ENCODE data around the gene ABHD16B.
"Not testable (repeated sequence)": the region's sequence is repeated elsewhere in the genome, so short reads cannot be mapped to it uniquely, and the experiment has no call there.

Gene ABHD16B

DNA sequence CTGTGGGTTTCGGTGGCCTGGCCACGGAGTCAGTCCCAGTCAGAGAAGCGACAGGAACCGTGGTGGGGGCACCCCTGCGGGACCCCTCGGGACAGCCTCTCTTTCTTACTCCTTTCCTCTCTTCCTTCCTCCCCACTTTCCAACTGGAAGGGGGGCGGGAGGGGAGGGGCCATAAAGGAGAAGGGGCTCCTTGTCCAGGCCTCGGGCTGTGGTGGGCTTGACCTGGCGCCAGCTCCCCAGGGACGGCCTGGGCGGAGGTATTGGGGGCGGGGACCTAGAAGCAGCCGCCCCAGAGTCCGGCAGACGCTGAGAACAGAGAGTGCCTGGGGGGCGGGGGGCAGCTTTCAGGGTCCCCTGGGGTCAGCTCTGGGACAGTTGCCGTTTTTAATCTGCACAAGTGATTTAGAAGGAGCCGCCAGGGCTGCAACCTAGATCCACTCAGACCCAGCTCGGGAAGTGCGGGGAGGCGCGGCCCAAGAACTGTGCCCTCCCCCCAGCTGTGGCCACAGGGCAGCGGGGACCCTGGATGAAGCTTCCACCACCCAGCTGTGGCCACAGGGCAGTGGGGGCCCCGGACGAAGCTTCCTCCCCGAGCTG lies 6.4 kb upstream of the ABHD16B start:
- no peak overlapping the region for H3K4me3 ChIP-seq (ENCODE audit: low read depth, low read length)

DNA sequence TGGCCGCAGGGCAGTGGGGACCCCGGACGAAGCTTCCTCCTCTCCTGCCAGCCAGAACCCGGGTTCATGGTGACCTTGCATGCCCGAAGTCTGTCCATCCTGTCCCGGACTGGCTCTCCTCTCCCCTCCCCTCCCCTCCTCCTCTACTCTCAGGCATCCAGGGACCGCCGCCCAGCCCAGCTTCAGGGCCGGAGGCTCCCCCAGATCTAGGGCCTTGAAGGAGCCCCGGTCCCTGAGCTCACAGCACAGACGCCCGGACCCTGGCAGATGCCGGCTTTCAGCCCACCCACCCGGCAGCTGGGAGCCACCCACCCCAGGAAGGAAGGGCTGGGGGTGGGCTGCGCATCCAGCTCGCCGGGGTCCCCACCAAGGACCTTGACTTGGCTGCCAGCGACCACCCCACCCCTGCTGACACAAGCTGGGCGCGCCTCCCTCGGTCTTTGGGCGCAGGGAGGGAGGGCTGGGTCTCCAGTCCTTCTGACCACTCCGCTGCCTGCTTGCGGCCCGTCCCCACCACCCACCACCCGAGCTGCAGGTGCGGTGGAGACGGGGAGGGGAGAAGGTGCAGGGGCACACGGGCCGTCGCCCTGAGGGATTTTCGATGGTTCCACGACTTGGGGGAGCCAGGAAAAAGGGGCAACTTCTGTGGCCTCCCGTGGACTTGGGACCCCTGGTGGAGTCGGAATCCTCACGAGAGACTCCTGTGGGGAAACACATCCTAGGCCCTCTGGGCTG lies 5.8 kb upstream of the ABHD16B start:
- no peak overlapping the region for H3K4me3 ChIP-seq (ENCODE audit: low read depth, low read length)

DNA sequence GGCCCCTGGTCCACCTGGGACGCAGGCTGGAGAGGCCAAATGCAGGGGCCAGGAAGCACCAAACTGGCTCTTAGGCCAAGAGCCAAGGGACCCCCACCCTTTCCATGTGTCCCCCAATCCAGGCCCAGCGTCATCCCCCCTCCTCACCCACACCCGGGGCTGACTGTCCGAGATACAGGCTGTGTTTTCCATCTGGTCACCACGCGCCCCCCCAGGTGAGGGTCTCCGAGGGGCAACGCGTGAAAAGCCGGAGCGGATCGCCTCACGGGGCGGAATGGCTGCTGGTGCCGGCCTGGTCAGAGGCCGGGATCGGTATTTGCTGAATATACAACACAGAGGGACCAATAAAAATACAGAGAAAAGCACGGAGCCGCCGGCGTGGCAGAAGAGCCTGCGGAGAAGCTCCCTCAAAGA lies 5.2 kb upstream of the ABHD16B start:
- no peak overlapping the region for H3K4me3 ChIP-seq (ENCODE audit: low read depth, low read length)

DNA sequence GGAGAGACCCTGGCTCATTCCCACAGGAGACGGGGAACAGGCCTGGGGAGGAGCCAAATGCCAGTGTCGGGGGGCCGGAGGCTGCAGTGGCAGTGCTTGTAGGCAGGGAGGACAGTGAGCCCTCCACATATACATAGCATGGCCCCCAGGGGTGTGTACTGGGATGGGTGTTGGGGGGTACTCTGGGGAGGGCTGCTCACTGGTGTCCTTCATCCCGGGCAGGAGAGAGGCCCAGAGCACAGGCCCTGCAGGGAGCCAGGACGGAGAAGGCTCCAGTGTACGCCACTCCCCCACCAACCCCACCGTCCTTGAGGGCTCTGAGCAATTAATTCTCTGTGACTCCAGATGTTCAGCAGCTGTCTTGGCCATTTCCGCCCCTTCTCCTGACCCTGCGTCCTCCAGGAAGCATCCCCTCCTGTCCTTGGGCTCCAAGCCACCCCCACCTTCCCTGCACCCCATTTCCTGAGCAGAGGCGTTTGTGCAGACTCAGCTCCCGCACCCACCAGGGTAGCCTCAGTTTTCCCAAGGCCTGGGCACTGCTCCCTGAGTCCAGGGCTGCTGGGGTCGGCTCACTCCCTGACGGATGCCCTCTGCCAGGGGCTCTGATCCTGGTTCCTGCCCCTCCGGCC lies 3.4 kb upstream of the ABHD16B start:
- no peak overlapping the region for H3K4me3 ChIP-seq (ENCODE audit: low read depth, low read length)

DNA sequence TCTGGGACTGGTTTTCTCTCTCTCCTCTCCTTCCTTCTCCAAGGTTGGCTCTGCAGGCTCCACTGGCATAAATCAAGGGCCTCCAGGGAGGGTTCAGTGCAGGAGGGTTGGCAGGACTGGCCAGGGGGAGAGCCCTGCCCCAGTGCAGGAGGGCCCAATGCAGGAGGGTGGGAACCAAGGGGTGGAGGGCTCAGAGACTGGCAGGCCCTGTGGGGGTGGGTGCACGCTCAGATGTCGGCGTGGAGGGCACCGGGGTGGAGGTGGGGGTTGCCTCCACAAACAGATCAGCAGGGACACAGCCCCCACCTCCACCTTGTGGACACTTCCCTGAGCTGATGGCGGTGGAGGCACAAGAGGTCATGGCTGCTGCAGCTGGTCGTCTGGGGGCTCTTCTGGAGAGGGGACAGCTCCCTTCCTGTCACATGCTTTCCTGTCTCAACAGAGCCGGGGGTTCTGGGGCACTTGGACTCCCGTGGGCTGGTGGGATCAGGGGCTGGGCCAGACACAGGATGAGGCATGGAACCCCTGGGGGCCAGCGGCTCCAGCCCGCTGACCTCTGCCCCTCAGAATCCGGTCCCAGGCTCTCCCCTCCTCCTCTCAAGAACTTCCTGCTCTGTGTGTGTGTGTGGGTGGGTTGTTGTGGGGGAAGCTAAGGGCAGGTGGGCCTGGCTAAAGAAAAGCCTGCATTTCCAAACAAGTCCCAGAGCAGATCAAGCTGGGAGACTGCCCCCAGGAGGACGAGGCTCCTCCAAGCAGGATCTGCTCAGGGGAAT lies 2.7 kb upstream of the ABHD16B start:
- no peak overlapping the region for H3K4me3 ChIP-seq (ENCODE audit: low read depth, low read length)

DNA sequence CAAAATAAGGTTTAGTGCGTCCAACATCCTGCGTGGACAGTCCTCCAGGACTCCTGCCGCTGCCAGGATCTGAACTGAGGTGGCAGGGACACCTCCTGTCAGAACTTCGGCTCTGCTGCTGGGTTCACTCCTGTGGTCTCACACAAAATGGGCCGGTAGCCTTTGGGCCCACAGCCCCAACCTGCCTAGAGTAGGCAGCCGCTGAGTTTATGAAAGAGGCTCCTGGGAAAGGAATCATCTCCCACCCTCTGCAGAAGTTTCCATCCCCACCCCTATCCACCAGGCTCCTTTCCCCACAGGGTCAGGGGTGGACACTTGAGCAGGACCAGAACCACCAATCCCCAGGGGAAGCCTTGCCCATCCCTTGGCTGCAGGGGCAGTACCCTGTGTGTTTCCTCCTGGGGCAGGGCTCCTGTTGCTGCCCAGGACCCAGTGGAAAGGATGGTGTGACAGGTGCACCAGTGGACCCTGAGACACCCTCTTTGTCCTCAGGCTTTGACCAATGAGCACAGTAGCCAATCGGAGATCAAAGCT lies 2.1 kb upstream of the ABHD16B start:
- H3K4me3 ChIP-seq (ENCODE audit: low read depth, low read length): no peak overlapping the region

DNA sequence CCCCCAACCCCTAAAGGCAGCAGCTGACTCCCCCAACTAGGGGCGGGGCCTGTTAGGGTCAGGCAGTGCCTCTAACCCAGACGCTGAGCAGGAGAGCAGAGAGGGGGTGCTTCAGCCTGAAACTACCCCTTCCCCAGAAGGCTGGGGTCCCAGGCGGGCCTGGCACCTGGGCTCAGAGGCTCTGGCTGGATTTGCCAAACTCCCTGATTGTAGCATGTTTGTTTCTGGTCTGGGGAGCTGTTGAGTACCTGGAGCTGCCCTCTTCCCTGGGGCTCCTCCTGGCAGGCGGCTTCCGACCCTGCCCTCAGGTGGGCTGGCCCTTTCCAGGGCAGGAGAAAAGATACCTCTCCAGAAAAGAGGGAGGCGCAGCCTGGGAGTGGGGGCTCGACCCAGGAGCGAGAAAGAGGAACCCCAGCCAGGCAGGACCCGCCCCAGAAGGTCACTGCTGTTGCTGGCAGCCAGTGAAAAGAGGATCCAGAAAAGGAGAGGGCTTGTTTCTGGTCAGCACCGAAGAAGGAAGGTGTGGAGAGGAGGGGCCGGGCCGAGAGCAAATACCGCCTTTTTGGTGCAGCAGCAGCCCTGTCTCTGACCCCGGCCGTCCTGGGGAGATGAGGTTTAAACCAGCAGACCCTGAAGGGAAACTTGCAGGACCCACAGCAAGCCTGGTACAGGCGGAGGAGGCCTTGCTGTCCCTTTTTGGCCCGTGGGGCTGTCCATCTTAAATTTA lies 810 bp upstream of the ABHD16B start:
- no peak overlapping the region for H3K4me3 ChIP-seq (ENCODE audit: low read depth, low read length)

DNA sequence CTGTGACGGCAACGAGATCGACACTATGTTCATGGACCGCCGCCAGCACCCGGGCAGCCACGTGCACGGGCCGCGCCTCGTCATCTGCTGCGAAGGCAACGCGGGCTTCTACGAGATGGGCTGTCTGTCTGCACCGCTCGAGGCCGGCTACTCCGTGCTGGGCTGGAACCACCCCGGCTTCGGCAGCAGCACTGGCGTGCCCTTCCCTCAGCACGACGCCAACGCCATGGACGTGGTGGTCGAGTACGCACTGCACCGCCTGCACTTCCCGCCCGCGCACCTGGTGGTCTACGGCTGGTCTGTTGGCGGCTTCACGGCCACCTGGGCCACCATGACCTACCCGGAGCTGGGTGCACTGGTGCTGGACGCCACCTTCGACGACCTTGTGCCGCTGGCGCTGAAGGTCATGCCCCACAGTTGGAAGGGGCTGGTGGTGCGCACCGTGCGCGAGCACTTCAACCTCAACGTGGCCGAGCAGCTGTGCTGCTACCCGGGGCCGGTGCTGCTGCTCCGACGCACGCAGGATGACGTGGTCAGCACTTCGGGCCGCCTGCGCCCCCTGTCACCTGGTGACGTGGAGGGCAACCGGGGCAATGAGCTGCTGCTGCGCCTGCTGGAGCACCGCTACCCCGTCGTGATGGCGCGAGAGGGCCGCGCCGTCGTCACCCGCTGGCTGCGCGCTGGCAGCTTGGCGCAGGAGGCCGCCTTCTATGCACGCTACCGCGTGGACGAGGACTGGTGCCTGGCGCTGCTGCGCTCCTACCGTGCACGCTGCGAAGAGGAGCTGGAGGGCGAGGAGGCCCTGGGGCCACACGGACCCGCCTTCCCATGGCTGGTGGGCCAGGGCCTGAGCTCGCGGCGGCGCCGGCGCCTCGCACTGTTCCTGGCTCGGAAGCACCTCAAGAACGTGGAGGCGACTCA lies 943 bp downstream of the ABHD16B start:
- no peak overlapping the region for H3K4me3 ChIP-seq (ENCODE audit: low read depth, low read length)

DNA sequence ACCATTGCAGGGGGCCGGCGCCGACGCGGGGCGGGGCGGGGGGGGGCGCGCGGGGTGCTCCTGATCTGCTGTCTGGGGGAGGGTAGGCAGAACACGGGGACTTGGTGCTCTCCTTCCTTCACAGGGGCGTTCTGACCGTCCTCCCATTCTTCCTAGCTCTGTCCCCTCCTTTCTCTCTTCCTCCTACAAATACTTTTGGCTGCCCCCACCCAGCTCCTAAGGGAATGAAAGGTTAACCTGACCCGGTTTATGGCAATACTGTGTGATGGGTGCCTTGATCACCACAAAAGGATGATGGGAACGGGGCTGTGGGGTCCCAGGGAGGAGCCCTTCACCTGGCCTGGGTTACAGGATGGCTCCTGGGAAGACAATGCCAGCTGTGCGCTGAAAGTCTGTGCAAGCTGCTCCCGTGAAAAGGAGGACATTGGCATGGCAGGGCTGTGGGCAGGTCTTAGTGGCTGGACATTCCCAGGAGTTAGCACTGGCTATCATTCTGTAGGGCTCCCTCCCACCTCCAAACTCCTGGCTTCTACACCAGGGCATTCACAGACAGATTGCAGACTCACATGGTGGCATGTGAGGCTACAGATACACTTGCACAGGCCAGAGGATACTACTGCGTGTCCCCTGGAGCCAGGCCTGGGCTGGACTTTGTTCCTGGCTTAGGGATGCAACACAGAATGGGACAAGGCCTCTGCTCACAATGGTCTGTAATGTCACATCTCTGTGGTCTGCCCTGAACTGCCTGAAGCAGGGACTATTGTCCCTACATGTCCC lies 1.9 kb downstream of the ABHD16B start:
- no peak overlapping the region for H3K4me3 ChIP-seq (ENCODE audit: low read depth, low read length)

DNA sequence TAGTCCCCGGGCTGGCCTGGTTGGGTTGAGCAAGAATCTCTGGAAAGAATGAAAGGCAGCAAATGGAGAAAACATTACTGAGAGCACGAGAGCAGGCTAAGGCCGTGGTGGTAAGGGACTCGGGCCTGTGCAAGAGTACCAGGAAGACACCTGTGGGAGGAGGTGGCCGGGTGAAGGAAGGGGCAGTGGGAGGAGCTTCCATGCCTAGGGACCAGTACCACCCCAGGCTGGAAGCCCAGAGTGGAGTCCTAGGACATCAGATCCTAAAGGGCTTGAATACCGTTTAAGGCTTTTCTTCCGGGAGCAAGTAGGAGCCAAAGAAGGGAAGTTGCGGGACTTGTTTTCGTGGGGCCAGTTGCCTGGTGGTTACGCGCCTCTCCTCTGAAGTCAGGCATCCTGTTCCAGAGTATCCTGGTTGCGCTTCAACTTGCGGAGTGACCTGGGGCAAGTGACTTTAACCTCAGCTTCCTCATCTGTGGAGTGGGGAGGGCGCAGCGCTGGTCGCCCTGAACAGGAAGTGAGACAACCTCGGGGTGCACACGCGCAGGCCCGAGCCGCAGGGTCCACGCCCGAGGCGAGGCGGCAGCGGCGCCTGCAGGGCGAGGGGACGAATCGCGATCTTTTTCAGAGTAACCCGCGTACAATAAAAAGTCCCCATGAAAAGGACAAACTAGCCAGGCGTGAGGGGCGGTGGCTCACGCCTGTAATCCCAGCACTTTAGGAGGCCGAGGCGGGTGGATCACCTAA lies 2.7 kb downstream of the ABHD16B start:
- peak overlapping the region; percentile 89 for H3K4me3 ChIP-seq (ENCODE audit: low read depth, low read length)

DNA sequence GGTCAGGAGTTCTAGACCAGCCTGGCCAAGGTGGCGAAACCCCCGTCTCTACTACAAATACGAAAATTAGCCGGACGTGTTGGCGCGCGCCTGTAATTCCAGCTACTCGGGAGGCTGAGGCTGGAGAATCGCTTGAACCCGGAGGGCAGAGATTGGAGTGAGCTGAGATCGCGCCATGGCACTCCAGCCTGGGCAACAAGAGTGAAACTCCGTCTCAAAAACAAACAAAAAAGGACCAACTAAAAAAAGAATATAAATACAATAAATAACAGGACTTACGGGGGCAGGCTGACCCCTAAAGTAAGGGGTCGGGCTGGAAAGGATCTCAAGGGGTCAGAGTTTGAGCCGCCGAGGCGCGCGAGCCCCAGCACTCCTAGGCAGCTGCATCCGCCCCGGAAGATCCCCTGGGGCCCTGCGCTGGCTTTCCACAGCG lies 3.3 kb downstream of the ABHD16B start:
- peak overlapping the region; percentile 89 for H3K4me3 ChIP-seq (ENCODE audit: low read depth, low read length)

DNA sequence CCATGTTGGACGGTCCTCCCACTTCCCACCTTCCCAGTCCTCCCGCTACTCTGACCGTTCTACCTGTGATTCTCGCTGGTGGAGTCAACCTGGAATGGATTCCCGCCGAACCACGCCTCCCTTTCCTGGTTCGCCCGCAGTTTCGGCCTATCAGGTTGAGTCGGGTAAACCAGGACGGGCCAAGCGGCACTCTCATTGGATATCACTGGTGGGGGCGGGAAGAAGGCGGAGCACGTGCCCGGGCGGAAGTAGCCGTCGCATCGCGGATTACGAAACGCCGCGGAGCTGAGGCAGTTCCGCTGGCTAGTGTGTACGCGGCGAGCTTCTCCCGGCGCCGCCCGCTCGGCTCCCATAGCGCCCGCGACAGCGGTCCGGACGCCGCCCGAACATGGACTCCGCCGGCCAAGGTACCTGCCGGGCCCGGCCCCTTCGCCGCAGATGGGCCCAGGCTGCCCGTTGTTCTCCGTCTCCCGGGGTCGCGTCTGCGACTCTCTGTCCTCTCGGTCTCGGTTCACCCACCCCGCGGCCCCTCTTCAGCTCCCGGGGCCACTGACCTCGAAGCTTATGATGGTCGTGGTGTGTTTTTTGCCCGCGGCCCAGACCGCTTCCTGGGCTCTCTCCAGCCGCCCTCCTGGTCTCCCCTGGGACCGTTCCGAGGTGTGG lies 3.8 kb downstream of the ABHD16B start, which contains the start of gene TPD52L2:
TSS of gene TPD52L2 (plus strand) at position 293 of the 663 bp plus-strand sequence. CDS start at position 389, 96 bp downstream.
- peak within 1 kb of the TSS; percentile 89 for H3K4me3 ChIP-seq (ENCODE audit: low read depth, low read length)

DNA sequence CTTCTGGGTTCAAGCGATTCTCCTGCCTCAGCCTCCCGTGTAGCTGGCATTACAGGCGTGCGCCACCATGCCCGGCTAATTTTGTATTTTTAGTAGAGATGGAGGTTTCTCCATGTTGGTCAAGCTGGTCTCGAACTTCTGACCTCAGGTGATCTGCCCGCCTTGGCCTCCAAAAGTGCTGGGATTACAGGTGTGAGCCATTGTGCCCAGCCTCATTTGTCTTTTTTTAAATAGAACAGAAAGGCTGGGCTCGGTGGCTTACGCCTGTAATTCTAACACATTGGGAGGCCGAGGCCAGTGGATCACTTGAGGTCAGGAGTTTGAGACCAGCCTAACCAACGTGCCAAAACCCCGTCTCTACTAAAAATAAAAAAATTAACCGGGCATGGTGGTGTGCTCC lies 5.7 kb downstream of the ABHD16B start:
- H3K4me3 ChIP-seq (ENCODE audit: low read depth, low read length): not testable (repeated sequence)

DNA sequence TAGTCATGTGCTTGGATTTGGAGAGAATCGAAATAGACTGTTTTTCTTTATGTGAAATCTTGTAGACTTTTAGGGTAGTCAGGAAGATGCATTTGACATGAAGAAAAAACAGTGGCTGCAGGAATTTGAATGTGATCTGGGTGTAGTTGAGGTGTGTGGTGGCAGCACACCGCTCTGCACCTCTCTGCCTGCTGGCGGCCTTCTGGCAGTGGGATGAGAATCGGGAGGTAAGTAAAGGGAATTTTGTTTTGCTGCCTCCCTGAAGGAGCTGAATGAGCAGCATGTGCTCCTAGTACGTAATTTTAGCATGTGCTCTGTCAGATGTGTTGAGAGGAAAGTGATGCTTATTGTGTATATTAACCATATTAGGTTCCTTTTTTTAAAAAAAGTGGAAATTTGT lies 7.0 kb downstream of the ABHD16B start:
- H3K4me3 ChIP-seq (ENCODE audit: low read depth, low read length): no peak overlapping the region

DNA sequence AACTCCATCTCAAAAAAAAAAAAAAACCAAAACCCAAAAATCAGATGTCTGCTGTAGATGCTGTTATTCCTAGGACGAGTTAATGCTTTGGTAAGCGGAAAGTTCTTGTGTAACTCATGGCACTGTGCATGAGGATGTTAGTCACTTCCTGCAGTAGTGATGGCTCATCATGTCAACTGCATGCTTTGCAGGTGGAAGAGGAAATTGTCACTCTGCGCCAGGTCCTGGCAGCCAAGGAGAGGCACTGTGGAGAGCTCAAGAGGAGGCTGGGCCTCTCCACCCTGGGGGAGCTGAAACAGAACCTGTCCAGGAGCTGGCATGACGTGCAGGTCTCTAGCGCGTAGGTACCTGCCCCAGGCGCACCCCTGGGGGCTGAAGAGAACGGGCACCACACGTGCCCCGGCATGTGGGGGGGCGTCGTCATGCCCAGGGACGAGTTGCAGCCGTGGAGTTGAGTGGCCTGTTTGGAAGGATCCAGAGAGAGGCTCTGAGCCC lies 12.2 kb downstream of the ABHD16B start:
- no peak overlapping the region for H3K4me3 ChIP-seq (ENCODE audit: low read depth, low read length)

DNA sequence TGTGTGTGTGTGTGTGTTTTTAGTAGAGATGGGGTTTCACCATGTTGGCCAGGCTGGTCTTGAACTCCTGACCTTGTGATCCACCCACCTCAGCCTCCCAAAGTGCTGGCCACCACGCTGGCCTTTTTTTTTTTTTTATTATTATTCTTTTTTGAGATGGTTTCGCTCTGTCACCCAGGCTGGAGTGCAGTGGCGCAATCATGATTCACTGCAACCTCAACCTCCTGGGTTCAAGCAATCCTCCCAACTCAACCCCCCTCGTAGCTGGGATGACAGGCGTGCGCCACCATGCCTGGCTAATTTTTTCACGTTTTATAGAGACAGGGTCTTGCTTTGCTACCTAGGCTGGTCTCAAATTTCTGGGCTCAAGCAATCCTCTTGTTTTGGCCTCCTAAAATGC lies 12.9 kb downstream of the ABHD16B start:
- not testable (repeated sequence) for H3K4me3 ChIP-seq (ENCODE audit: low read depth, low read length)

DNA sequence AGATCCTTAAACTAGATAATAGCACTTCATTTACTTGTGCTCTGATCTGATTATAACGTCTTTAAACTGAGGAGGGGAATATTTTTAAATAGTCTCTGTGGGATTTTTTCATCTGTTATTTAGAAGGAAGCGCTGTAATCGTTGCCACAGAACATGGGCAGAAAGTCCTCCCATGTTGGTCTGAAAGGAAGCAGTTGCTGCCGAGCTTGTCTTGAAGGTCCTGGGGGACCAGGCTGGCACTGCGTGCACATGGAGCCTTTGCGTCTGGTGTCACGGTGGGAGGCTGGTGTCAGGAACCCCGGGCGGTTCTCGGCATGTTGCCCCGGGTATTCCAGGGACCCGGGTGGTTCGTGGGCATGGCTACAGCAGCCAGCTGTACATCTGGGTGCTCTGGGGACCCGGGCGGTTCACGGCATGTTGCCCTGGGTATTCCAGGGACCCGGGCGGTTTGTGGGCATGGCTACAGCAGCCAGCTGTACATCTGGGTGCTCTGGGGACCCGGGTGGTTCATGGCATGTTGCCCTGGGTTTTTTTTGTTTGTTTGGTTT lies 15.3 kb downstream of the ABHD16B start:
- no peak overlapping the region for H3K4me3 ChIP-seq (ENCODE audit: low read depth, low read length)

Data from iPS-11a (cell line).